Lower leg skin (tissue), 3 donors: ENCODE measurements around the gene DYRK1B.

Experiments used
- CTCF ChIP-seq, 3 donors: fragments of 450-650 bp; IDR thresholded peaks; one replicate each; pipeline ENCODE4 v1.5.1; 2016; ENCODE audit warnings: antibody characterized with exemption in 3 of 3, mild to moderate bottlenecking in 3 of 3, moderate library complexity in 2 of 3
- POLR2A ChIP-seq, 2 donors: fragments of 450-650 bp; IDR thresholded peaks; one replicate each; pipeline ENCODE4 v1.6.1; 2016 to 2017; ENCODE audit warnings: antibody characterized with exemption in 2 of 2, mild to moderate bottlenecking in 1 of 2, moderate library complexity in 1 of 2

GRCh38 chr19:39811064-39811463 lies 22.9 kb downstream of the DYRK1B start:
- TF ChIP-seq CTCF (IDR thresholded peaks at IDR 0.05), result no peak
- TF ChIP-seq POLR2A (IDR thresholded peaks at IDR 0.05), result no peak
